AG20443 (cell line): ENCODE results near the gene POTEF.
"Not testable (repeated sequence)": the region's sequence is repeated elsewhere in the genome, so short reads cannot be mapped to it uniquely, and the experiment has no call there.

Experiments
- DNase-seq: peaks from one replicate; pipeline ENCODE4 v3.0.0; 2012; ENCODE audit warnings: low spot score, mixed read lengths

POTEF gene

GRCh38 chr2:130152816-130153595 is 24.0 kb upstream of the POTEF start:
- DNase-seq, result no peak

GRCh38 chr2:130152136-130152815 is 23.3 kb upstream of the POTEF start:
- not testable (repeated sequence) for DNase-seq

- DNase-seq, result not testable (repeated sequence)
Observed at GRCh38 chr2:130151145-130151512, 22.1 kb upstream of the POTEF start.

GRCh38 chr2:130150181-130151144 is 21.4 kb upstream of the POTEF start:
- no peak for DNase-seq

- DNase-seq, result not testable (repeated sequence)
Observed at GRCh38 chr2:130148515-130148914, 19.5 kb upstream of the POTEF start.

- DNase-seq, result not testable (repeated sequence)
Observed at GRCh38 chr2:130145006-130145414, 16.0 kb upstream of the POTEF start, which contains the start of gene CCDC74B. CCDC74B (minus strand) TSS chr2:130145112; CDS start chr2:130144996, 116 bp downstream.

GRCh38 chr2:130143266-130144039 is 14.4 kb upstream of the POTEF start:
- not testable (repeated sequence) for DNase-seq

GRCh38 chr2:130142396-130143265 is 13.6 kb upstream of the POTEF start:
- DNase-seq, result not testable (repeated sequence)

- DNase-seq, result not testable (repeated sequence)
Observed at GRCh38 chr2:130141645-130142370, 12.8 kb upstream of the POTEF start.

GRCh38 chr2:130141002-130141401 is 12.0 kb upstream of the POTEF start:
- not testable (repeated sequence) for DNase-seq

GRCh38 chr2:130140516-130140915 is 11.5 kb upstream of the POTEF start:
- DNase-seq, result not testable (repeated sequence)

- not testable (repeated sequence) for DNase-seq
Observed at GRCh38 chr2:130139331-130140280, 10.6 kb upstream of the POTEF start.

GRCh38 chr2:130138841-130139251 is 9.8 kb upstream of the POTEF start:
- not testable (repeated sequence) for DNase-seq

- not testable (repeated sequence) for DNase-seq
Observed at GRCh38 chr2:130138326-130138725, 9.3 kb upstream of the POTEF start.

- not testable (repeated sequence) for DNase-seq
Observed at GRCh38 chr2:130137118-130137517, 8.1 kb upstream of the POTEF start.

GRCh38 chr2:130136546-130136945 is 7.5 kb upstream of the POTEF start:
- DNase-seq, result not testable (repeated sequence)

GRCh38 chr2:130135692-130136541 is 6.9 kb upstream of the POTEF start:
- DNase-seq, result no peak
